Fibroblast of the conjunctiva (primary cell): ENCODE data around the gene CWC25.
"Not testable (repeated sequence)": the region's sequence is repeated elsewhere in the genome, so short reads cannot be mapped to it uniquely, and the experiment has no call there.

Experiments used
- DNase-seq: peaks from one replicate; pipeline ENCODE4 v3.0.0-alpha.2; 2010; ENCODE audit warnings: low read depth

Gene CWC25

DNA sequence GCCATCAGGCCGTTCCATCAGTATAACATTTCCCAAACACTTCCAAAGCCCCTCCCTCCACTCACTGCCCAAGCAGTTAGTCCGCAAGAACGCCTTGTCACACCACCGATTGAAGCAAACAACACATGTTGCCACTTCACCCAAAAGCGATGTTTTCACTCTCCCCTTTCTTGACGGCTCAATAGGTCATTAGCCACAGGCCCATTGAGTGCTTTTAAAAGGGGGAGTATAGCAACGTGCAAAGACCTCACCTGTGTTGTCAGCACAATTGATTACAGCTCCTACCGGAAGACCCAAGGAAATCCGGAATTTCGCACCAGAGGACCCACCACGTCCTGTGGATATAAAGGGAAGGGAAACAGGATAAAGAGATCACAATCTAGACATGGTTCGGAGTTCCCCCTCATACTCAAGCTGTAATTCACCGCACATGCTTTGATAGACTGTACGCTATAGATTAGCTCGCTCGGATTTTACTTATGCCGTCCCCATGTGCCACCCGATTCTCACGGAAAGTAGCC lies 27.7 kb upstream of the CWC25 start:
- DNase-seq: no peak

GRCh38 chr17:38851434-38851833 lies 26.3 kb upstream of the CWC25 start:
- no peak for DNase-seq

DNA sequence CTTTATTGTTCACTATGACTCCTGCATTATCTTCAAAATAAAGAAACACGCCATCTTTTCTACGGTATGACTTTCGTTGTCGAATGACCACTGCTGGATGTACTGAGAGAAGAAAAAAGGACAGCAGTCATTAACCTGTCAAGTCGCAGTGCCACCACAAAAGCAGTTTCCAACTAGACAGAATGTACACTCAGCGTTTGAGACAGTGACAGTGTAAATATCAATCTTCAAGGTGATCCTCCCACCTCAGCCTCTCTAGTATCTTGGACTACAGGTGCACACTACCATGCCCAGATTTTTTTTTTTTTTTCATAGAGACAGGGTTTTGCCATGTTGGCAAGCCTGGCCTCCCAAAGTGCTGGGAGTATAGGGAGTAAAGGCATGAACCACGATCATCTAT lies 25.3 kb upstream of the CWC25 start:
- DNase-seq: no peak

DNA sequence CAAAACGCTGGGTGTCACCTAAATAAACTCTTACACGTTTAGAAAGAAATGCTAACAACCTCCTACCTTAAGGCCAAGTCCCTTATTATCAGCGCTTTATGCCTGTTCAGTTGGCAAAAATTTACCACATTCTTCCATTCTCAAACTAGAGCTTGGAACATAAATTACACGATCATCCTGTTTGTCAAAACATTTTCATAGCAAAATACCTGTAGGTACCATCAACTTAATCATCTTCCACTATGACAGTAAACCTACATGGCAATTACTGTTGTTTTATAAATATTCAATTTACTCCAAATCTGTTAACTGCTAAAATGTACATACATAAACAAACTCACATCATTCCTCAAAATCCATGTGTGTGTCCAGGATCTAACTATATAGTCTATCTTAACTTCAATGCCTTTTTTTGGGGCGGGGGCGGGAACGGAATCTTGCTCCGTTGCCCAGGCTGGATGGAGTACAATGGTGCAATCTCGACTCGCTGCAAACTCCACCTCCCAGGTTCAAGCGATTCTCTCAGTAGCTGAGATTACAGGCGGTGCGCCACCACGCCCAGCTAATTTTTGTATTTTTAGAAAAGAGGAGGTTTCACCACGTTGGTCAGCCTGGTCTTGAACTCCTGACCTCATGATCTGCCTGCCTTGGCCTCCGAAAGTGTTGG lies 24.0 kb upstream of the CWC25 start:
- DNase-seq: no peak

GRCh38 chr17:38848557-38848891 lies 23.4 kb upstream of the CWC25 start:
- no peak for DNase-seq

DNA sequence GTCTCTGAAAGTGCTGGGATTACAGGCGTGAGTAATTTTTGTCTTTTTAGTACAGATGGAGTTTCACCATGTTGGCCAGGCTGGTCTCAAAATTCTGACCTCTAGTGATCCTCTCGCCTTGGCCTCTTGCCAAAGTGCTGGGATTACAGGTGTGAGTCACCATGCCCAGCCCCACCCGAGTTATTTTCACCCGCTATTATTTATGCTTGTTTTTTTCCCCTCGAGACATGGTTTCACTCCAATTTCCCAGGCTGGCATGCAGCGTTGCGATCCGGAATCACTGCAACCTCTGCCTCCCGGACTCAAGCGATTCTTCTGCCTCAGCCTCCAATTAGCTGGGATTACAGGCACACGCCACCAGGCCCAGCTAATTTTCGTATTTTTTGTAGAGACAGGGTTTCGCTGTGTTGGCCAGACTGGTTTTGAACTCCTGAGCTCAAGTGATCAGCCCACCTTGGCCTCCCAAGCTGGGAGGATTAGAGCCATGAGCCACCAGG lies 19.2 kb upstream of the CWC25 start:
- no peak for DNase-seq

DNA sequence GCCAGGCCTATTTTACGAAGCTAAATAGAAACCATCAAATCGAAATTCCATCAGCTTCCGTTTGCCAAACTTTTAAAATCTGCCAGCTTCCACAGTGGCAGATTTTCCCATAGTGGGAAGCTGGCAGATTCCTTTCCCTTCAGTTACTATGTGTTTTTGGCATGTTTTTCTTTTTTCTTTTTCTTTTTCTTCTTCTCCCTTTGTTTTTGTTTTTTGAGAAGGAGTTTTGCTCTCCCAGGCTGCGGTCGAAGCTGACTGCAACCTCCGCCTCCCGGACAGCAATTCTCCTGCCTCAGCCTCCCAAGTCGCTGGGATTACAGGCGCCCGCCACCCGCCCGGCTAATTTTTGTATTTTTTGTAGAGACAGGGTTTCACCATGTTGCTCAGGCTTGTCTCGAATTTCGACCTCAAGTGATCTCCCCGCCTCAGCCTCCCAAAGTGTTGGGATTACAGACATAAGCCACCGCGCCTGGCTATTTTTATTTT lies 684 bp upstream of the CWC25 start:
- DNase-seq: no peak

GRCh38 chr17:38815576-38816193 lies 9.4 kb downstream of the CWC25 start:
- DNase-seq: no peak

GRCh38 chr17:38809828-38810227 lies 15.3 kb downstream of the CWC25 start:
- DNase-seq: no peak

DNA sequence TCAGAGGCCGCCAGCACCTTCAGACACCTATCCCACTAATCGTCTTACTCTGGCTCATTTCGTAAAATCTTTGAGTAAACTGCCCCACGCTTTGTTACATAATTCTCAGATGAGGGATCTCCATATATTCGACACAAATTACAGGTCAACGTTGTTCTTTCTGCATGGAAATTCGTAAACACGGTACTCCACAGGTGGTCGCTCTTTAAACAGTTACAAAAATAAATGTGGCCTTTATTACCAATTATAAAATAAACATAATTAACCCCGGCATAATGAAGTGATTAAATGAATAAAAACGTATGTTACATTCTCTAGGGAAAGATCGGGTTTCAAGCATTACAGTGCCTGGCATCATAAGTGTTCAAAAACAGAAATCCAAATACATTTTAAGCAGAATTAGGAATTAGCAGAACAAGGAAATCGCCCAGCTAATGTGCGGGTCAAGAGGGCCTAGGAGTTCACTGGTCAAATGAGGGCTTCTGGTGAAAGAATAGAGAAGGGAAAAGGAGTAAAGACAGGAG lies 24.8 kb downstream of the CWC25 start:
- no peak for DNase-seq

DNA sequence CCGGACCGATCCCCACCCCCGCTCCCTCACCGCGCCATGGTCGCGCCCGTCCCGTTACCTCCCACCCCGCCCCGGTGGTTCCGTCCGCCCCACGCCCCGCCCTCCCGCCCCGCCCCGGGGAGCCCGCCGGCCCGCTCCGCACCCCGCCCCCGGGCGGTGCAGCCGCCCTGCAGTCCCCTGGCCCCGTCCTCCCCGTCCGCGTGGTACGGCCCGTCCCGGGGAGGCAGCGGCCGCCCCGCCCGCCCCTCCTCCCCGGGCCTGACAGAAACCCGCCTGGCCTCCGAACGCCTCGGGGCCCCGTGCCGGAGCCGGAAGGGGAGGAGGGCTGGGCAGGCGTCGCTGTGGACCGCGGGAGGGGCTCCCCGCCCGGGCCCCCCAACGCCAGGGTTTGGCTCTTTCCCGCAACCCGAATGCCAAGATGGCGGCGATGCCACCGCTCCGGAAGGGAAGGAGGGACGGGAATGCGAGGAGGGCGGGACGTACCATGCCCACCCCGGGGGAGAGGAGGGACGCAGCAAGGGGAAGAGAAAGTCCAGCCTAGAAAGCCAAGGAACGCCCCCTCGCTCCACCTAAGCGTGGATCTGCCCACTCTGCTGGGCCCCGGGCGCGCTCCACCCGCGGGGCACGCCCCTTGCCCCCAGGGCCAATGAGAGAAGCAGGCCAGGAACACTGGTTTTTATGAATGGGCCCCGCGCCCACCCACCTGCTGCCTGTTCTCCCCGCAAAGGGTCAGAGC lies 25.5 kb downstream of the CWC25 start, which contains the start of gene PIP4K2B:
Gene PIP4K2B (minus strand): TSS at position 56 of the 736 bp plus-strand sequence. CDS start 132 bp downstream, outside the sequence.
- DNase-seq: peak; percentile 97

DNA sequence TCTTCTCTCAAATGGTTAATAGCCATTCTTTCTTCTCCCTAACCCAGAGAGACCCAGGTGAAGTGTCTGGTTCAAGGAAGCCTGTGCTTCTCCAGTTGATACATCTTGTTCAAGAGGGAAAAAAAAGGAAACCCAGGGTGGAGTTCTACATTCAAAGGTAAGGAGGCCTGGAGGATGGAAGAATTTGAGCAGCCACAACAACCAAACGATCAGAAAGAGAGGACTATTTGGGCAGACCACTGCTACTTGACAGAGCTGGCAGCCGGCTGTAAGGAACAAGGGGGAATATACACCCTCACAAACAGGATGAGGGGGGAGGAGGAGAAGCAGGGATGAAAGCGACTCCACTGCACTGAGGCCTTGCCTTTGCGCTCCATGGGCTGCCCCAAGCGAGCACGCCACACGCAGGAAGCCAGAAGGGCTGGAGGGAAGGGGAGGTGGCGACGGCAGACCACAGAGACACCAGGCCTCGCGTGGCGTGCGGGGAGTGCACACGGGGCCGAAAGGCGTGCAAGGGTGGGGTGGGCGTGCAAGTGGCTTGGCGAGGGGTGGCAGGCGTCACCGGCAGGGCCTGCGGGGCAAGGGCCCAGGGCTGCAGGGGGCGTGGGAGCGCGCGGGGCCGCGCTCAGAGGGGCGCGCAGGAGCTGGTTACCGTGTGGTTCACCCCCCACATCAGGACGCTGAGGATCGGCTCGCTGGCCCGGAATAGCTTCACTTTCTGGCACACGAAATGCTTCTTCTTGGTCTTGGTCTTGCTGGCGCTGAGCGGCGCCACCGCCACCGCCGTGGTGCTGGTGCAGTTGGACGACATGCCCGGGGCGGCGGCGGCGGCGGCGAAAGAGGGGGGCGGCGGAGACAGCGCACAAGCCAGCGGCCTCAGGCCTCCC lies 26.3 kb downstream of the CWC25 start:
- no peak for DNase-seq

DNA sequence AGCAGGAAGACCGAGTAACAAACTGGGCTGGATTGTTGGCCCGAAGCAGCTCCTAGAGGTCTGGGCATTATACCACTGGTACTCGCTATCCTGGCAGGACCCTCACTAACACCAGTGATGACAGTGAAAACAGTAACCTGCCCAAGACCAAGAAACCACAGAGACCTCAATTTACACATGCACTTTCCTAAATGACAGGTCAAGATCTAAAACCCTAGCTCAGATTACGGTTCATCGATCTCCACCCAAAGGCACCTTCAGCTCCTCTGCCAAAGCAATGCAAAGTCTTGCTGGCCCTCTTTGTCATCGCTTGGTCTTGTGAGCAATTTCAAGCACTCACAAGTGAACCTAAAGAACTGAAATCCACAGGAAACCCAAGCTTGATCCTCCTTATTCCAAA lies 27.3 kb downstream of the CWC25 start:
- no peak for DNase-seq

GRCh38 chr17:38797158-38797490 lies 28.0 kb downstream of the CWC25 start:
- no peak for DNase-seq

DNA sequence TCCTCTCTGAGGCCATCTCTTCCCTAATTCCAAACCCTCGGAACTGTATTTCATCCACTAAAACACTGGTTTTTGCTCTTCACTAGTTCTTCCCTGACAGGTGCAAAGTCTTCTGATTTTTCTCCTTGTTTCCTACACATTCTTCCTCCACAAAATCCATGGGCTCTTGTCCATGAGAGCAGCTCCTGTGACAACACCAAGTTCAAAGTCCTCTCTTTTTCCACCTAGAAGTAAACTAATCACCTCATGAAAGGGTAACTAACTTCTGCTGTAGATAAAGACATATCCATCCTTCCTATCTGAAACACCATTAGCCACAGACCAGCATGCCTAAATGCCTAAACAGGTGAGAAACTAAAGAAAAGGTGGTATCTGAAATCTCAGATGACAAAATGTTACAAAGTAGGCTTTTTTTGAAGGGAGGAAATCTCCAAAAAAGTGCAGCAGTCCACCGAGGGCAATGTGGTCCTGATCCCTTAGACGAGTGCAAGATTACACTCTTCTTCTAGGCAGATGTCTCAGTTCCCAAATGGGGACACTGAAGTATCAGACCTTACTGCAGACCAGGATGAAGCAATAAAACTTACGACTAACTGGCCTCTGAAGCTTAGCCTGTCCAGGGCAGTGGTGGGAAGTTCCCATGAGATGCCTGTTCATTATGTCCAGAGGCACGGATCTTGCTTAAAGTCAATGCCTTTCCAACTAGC lies 28.5 kb downstream of the CWC25 start:
- DNase-seq: no peak

DNA sequence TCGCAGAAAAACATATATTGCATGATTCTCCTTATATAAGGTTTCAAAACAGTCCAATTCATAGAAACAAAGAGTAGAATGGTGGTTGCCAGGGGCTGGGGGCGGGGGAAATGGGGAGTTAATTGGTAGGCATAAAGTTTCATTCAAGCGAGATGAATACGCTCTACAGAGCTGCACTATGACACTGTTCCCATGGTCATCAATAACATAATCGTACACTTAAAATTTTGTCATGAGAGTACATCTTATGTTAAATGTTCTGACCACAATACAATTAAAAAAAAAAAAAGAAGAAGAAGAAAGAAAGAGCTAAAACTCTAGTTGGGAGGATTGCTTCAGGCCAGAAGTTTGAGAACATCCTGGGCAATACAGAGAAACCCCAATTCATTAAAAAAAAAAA lies 30.9 kb downstream of the CWC25 start:
- no peak for DNase-seq

DNA sequence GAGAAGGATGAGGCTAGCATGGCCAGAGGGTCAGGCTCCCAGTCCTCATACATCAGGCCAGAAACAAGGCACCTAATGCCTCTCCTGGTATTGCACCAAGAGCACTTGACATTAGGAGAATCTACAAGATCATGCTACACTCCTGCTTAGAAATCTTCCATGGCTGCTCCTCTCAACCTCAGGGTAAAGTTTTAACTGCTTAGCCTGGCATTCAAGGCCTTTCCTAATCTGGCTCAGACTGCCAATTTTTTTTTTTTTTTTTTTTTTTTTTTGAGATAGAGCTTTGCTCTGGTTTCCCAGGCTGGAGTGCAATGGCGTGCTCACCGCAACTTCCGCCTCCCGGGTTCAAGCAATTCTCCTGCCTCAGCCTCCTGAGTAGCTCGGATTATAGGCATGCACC lies 34.0 kb downstream of the CWC25 start:
- no peak for DNase-seq

DNA sequence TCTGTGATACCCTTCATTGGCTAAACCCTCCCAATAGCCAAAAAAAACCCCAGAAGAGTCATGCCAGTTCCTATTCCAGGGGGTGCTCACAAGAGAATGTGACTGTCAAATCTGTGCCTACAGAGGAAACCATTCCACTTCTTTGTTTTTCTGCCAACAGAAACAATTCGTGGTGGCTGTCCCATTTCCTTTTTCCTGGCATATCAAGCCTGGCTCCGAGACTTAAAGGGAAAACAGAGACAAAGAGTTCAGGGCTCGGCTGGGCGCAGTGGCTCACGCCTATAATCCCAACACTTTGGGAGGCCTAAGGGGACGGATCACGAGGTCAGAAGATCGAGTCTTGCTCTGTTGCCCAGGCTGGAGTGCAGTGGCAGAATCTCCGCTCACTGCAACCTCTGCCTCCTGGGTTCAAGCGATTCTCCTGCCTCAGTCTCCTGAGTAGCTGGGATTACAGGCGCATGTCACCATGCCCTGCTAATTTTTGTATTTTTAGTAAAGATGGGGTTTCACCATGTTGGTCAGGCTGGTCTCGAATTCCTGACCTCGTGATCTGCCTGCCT lies 34.9 kb downstream of the CWC25 start:
- not testable (repeated sequence) for DNase-seq

GRCh38 chr17:38789185-38789584 lies 35.9 kb downstream of the CWC25 start:
- peak; percentile 49 for DNase-seq

- not testable (repeated sequence) for DNase-seq
Measured at GRCh38 chr17:38787999-38788398, 37.1 kb downstream of the CWC25 start.

- DNase-seq: no peak
Measured at GRCh38 chr17:38786372-38786771, 38.7 kb downstream of the CWC25 start.
